GM18867 (cell line): Measurements from ENCODE around the gene NR0B2.
"Not testable (repeated sequence)": the region's sequence is repeated elsewhere in the genome, so short reads cannot be mapped to it uniquely, and the experiment has no call there.

ENCODE experiments used
- ATAC-seq: cut with Tn5 transposase; IDR thresholded peaks from one replicate; pipeline ENCODE4 v1.9.1; 2021; ENCODE audit warnings: mild to moderate bottlenecking, moderate library complexity; ENCODE audit not compliant: unreplicated experiment

The NR0B2 gene

DNA sequence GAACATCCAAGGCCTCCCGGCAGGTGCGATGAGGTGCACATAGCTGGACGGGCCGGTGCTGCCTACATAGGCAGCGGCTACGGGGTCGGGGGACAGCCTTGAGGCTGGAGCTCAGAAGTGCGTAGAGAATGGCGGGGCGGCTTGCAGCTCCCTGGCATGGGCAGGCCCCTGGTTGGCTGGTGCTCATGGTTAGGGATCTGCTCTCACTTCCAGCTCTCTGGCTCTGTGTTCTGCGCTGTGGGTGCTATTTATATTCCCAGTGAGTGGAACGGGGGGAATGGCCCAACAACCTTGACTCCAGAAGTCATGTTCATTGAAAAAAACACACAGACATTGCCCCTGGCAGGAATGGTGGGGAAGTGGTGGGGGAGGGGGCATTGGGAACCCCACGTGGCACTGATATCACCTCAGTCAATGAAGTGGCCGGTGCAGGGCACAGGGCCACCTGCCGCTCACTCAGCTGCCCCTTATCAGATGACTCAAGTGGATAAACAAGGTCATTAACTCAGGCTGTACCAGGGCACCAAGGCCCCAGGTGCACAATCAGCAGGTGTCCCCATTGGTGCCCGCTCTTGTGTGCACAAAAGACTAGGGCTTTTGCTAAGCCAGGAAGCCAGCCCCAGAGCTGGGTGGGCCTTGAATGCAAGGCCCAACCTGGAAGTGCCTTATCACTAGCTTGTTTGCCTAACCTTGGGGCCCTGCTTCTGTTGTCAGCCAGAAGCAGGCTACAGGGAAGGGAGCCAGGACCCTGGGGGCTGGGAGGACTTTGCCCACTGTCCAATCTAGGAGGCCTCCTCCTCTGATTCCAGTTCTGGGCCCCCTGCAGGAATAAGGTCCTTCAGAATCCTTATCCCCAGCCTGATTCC lies at the start of gene NR0B2:
TSS of gene NR0B2 (minus strand) at position 222 of the 866 bp plus-strand sequence. CDS start at position 187, 35 bp downstream.
- no peak for ATAC-seq

DNA sequence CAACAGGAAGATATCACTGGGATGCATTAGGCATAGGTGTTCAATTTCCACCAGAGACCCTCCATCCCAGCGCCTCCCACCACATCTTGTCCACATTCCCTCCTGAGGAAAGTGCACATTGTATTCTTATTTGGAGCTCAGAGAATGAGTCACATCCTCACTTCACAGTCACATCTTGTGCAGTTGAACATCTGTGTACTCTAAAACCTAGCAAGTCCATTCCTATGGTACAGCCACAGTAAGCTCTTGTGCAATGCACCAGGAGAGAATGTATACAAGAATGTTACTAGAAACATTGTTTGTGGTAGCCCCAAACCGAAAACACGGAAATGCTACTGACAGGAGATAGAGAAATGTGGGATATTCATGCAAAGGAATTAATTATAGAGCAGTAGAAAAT lies 48.1 kb upstream of the NR0B2 start:
- ATAC-seq: no peak

DNA sequence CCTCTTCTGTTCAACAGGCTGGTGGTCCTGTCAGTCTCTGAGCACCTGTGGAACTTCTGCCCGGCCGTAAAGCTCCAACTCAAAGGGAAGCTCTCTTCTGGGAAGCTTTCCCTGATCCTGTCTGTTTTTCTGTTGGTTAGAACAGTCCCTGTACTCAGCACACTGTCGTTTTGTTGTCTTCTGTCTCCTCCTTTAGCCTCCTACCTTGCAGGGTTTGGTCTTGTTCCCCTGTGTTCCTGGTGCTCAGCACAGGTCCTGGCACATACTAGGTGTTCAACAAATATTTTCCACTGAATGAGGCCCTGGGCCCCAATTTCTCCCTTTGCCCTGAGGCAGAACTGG lies 46.8 kb upstream of the NR0B2 start:
- no peak for ATAC-seq

GRCh38 chr1:26959722-26960624 lies 46.2 kb upstream of the NR0B2 start, which contains the start of gene KDF1:
Gene KDF1 (minus strand): TSS chr1:26960468. CDS start chr1:26952380, 8,088 bp downstream.
- ATAC-seq: no peak

GRCh38 chr1:26959270-26959669 lies 45.5 kb upstream of the NR0B2 start:
- no peak for ATAC-seq

- no peak for ATAC-seq
These were observed 43.5 kb upstream of the NR0B2 start for GRCh38 chr1:26957306-26957705.

DNA sequence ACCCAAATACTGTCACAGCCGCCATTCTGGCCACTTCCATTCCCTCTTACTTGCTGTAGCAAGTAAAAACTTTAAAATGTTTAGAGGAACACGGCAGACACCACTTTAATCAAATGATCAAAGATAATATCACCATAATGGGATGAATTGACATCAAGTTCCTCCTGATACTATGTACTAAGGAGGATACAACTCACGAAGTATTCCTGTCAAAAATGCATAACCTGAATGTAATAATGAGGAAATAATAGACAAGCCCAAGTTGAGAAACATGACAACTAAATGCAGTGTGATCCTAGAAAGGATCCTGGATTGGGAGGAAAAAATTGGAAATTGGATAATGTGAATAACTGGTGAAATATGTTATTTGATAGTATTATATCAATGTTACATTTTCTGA lies 42.5 kb upstream of the NR0B2 start:
- no peak for ATAC-seq

DNA sequence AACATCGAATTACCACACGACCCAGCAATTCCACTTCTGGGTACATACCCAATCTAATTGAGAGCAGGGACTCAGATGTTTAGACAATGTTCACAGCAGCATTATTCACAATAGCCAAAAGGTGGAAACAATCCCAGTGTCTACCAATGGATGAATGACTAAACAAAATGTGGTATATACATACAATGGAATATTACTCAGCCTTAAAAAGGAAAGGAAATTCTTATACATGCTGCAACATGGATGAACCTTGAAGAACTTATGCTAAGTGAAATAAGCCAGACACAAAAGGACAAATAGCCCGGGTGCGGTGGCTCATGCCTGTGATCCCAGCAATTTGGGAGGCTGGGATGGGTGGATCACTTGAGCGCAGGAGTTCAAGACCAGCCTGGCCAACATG lies 39.6 kb upstream of the NR0B2 start:
- ATAC-seq: no peak

GRCh38 chr1:26951821-26952497 lies 38.2 kb upstream of the NR0B2 start:
- ATAC-seq: no peak

GRCh38 chr1:26951216-26951615 lies 37.4 kb upstream of the NR0B2 start:
- no peak for ATAC-seq

DNA sequence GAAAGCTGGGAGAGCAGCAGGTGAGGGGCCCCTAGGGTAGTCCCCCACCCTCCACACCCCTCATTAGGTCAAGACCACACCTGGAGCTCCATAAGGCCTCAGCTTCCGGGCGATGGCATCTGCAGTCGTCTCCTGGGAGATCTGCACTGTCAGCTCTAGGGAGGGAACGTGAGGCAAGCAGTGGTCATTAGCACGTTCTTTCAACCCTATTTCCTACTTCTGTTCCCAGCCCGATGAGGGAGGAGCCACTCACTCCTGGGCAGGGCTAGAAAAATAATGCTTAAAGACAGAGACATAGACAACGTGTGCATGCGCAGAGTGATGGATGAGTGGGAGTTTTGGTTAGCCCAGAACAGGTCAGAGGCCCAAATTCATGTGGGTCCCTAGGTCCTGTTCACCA lies 36.8 kb upstream of the NR0B2 start:
- ATAC-seq: no peak

DNA sequence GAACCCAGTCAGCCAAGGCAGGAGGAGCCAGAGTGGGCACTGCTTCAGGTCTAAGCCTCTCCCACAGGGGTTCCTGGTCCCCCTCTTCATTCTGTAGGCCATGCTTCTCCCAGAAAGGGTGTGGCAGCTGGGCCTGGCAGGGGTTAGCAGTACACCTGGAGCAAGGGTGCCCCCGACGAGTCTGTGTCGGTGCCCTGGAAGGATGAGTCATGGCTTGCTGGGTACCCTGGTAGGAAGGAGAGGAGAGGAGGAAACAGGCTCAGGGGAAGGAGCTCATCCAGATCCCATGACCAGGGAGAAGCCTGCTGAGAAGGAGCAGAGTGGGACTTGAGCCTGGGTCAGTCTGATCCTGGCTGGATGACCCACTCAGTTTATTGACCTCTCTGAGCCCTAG lies 36.1 kb upstream of the NR0B2 start:
- ATAC-seq: no peak

DNA sequence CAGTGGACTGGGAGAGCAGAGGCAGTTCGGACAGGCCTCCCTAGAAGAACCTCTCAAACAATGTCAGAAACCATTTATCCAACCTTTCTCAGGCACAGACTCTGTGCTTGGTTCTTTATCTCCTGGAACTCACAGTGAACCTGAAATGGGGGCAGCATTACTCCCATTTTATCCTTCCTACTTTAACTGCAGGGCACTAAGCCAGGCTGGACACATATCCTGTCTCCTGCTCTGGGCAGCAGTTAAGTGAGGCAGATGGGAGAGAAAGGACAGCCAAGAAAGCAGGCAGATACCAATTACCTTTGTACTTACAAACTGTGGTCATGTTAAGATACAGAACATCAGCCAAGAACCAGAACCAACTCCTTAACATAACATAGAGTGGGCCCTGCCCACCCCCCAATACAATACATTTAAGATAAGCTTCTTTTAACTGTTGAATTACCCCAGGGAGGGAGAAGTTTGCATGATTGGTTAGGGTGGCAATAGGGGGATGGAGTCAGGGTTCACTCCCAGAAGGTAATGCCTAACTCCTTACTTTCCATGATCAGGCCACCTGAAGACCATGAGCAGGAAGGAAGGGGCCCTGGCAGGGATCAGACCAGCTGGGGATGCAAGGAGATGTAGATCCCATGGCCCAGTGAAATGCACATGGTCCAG lies 35.6 kb upstream of the NR0B2 start:
- no peak for ATAC-seq

DNA sequence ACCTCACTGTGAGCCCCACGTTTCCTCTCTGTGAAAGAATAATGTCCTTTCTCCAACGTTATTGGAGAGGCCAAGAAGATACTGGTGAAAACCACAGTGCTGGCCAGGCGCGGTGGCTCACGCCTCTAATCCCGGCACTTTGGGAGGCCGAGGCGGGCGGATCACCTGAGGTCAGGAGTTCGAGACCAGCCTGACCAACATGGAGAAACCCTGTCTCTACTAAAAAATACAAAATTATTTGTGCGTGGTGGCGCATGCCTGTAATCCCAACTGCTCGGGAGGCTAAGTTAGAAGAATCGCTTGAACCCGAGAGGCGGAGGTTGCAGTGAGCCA lies 34.9 kb upstream of the NR0B2 start:
- not testable (repeated sequence) for ATAC-seq

DNA sequence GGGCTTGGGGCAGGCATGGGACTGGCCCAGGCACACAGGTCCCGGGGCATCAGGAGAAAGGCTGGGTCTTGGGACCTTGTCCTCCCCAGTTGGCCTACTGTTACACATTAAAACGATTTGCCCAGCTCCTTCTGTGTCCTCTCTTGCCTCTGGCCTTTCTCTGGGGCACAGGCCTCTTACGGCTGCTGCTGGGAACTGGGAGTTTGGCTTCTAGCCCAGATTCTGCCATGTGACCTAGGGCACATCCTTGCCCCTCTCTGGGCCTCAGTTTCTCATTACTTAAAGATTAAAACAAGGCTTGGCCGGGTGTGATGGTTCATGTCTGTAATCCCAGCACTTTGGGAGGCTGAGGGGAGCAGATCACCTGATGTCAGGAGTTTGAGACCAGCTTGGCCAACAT lies 32.5 kb upstream of the NR0B2 start:
- no peak for ATAC-seq

DNA sequence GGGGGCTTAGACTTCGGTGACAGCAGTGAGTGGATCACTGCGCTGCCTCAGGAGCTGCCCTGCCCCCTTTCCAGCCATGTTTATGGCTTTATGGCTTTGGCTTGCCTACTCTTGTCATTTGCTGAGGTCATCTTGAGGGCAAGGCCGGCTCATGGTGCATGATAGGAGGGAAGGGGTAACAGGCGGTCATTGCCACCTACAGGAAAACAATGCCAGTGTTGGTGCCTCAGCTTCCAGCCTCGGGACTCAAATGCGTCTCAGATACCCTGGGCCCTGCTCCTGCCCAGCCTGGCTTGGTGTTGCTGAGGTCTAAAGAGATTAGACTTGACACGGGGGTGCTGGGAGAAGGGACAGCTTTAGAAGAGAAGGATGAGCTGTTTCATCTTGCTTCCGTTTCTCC lies 32.0 kb upstream of the NR0B2 start:
- ATAC-seq: no peak

DNA sequence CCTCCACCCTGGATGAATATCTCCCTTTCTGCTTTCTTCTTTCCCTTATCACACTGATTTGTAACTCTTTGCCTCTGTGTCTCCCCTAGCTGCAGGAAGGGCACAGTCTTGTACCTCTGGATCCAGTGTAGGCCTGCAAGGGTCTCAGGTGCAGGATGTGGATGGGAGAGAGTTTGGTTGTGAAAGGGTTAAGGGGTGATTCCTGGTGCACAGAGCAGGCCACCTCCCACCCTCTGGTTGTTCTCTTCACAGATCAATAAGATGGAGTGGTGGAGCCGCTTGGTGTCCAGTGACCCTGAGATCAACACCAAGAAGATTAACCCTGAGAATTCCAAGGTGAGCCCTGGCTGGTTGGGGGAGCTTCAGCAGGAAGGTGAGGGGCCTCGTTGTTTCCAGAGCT lies 31.4 kb upstream of the NR0B2 start:
- ATAC-seq: no peak

DNA sequence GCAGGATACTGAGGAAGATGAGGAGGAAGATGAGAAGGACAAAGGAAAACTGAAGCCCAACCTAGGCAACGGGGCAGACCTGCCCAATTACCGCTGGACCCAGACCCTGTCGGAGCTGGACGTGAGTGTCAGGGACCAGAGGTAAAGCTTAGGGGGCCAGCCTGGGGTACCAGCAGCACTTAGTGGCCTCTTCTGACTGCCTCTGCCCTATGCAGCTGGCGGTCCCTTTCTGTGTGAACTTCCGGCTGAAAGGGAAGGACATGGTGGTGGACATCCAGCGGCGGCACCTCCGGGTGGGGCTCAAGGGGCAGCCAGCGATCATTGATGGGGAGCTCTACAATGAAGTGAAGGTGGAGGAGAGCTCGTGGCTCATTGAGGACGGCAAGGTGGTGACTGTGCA lies 28.9 kb upstream of the NR0B2 start:
- no peak for ATAC-seq

DNA sequence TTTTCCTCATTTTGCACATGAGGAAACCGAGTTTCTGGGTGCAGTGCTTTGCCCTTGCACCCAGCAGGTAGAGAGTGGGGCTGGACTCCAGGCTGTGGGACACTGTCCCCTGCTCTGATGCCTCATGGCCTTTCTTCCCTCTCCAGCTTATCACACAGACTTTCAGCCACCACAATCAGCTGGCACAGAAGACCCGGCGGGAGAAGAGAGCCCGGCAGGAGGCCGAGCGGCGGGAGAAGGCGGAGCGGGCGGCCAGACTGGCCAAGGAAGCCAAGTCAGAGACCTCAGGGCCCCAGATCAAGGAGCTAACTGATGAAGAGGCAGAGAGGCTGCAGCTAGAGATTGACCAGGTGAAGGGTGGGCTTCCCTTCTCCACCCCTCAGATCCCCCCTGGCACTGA lies 27.5 kb upstream of the NR0B2 start:
- no peak for ATAC-seq

DNA sequence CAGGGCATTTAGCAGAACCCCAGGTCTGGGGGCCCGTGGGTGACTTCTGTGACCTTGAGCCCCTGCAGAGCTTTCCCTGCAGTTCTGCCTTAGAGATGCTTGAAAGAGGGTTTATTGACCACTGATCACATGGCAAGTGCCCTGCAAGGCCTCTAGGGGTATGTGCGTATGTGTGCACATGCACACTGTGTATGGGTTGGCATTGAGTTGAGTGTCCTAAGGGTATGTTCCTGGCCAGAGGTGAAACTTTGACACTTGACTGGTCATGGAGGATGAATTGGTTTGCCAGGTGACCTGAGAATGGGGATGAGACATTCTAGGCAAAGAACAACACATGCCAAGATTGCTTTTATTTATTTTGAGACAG lies 24.9 kb upstream of the NR0B2 start:
- no peak for ATAC-seq

DNA sequence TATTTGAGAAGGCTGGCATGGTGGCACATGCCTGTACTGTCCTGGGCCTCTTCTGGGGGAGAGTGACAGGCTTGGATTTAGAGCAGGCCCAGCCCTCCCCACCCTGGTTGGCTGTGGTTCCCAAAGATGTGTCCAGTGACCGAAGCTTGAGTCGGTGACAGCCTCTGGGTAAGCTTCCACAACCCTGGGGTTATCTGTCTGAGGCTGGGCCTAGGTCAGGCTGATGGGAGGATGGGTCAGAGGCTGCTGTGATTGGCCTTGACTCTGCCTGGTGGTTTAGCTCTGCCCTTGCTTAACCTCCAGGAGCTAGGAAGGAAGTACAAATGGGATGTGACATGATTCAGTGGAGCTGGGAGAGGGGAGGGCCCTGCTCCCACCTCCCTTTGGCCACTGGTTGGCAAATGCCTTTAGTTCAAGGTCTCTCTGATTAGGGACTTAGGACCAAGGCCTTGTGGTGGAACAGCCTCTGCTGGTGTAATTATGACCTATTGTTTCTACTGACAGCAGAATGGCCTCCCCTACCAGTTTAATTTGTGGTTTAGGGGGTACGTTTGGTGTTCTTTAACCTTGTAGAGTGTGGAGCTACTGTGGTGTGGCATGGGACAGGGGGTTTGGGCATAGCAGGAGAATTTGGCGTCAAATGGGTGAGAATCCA lies 24.4 kb upstream of the NR0B2 start:
- no peak for ATAC-seq
